GM12892 (cell line): ENCODE data around the gene DLG2.

ENCODE experiments used
- POLR2A ChIP-seq: IDR thresholded peaks from 2 replicates; pipeline ENCODE4 v1.6.1; 2011; ENCODE audit warnings: low read depth, low read length, control low read depth
- TAF1 ChIP-seq: IDR thresholded peaks from 2 replicates; pipeline ENCODE4 v1.6.1; 2011; ENCODE audit warnings: low read depth, mild to moderate bottlenecking, control low read depth, low read length, borderline replicate concordance

DNA sequence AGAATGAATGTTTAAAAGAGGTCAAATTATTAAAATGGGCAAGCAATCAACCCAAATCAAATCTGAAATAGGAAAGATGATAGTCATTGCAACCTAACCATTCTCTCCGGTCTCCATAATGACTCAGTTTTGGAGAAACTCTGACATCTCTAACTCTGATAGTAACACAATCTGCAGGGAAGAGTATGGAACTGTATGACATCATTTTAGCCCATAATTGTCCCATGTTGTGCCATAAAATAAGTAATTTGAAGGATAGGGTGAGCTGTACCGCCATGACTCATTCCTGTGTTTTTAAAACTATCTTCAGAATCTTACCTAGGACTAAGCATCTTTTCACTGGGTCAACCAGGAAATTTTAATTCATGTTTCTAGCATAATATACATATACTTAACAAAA is 350.8 kb downstream of the DLG2 start:
- TF ChIP-seq POLR2A (no peak), TAF1 (no peak)
